Measurements from ENCODE around the gene MADD.
"Not testable (repeated sequence)": the region's sequence is repeated elsewhere in the genome, so short reads cannot be mapped to it uniquely, and the experiment has no call there.

MADD gene

DNA sequence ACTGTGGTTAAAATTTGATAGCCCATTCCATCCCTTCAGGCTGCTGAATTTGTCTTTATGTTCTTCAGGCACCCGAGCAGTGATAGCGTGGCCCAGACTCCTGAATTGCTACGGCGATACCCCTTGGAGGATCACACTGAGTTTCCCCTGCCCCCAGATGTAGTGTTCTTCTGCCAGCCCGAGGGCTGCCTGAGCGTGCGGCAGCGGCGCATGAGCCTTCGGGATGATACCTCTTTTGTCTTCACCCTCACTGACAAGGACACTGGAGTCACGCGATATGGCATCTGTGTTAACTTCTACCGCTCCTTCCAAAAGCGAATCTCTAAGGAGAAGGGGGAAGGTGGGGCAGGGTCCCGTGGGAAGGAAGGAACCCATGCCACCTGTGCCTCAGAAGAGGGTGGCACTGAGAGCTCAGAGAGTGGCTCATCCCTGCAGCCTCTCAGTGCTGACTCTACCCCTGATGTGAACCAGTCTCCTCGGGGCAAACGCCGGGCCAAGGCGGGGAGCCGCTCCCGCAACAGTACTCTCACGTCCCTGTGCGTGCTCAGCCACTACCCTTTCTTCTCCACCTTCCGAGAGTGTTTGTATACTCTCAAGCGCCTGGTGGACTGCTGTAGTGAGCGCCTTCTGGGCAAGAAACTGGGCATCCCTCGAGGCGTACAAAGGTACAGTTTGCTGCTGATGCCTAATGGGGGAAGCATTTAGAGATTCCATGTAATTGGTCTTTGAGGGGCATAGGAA lies 4.7 kb downstream of the MADD start:
- no peak for DNase-seq (ENCODE audit: low read depth in 2 of 2)

DNA sequence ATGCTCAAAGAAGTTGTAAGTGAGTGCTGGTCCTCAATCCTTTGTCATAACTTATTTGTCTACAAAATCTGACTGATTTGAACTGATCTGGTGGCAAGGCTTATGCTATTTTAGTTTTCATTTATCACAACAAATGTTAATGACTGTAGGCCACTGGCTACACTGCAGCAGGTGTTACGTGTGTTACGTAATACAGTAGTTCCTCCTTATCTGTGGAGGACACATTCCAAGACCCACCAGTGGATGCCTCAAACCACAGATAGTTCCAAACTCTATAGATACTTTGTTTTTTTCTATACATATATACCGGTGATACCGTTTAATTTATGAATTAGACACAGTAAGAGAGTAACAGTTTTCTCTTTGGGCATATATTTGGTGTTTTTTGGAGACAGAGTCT lies 7.0 kb downstream of the MADD start:
- DNase-seq (ENCODE audit: low read depth in 2 of 2): no peak

DNA sequence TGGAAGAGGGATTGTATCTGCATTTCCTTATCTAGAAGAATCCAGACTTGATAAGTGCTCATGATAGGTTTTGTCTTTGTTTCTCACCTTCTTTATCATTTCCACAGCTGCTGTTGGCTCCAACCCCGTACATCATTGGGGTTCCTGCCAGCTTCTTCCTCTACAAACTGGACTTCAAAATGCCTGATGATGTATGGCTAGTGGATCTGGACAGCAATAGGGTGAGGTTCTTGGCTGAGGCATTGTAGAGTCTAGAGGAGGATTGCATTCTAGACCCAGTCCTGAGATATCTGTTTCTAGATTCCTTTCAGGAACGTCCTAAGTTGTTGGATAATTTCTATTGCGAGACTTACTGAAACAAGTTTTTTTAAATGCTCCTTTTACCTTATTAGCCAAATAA lies 8.1 kb downstream of the MADD start:
- no peak for DNase-seq (ENCODE audit: low read depth in 2 of 2)

- DNase-seq (ENCODE audit: low read depth in 2 of 2): no peak
Observed at GRCh38 chr11:47278769-47279168, 8.8 kb downstream of the MADD start.

DNA sequence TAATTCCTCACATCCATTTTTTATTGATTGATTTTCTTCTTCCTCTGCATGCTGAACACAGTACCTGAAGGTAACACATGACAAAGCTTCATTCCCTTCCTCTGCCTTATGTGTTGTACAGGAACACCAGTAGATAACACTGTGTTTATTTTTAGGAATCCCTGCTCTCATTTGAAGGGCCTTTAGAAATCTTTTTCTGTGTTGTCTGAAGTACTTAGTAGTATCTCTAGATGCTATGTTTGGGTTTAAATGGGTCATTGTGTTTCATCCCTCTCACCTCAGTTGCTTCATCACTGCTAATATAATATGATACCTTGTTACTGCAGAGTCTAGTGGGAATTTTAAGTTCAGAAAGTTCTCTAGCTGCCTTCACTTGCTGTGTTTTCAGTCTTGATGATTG lies 10.2 kb downstream of the MADD start:
- no peak for DNase-seq (ENCODE audit: low read depth in 2 of 2)

- no peak for DNase-seq (ENCODE audit: low read depth in 2 of 2)
Observed at GRCh38 chr11:47280860-47281259, 10.9 kb downstream of the MADD start.

DNA sequence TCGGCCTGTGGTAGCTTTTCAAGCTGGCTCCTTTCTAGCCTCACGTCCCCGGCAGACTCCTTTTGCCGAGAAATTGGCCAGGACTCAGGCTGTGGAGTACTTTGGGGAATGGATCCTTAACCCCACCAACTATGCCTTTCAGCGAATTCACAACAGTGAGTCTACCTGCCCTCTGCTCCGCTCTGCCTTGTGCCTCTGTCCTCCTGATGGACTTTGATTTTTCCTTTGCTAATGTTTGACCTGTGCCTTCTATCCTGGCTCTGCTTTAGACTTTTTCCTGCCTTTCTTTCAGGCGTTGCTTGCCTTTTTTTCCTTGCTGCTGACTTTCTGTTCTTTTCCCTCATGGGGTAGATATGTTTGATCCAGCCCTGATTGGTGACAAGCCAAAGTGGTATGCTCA lies 12.5 kb downstream of the MADD start:
- no peak for DNase-seq (ENCODE audit: low read depth in 2 of 2)

DNA sequence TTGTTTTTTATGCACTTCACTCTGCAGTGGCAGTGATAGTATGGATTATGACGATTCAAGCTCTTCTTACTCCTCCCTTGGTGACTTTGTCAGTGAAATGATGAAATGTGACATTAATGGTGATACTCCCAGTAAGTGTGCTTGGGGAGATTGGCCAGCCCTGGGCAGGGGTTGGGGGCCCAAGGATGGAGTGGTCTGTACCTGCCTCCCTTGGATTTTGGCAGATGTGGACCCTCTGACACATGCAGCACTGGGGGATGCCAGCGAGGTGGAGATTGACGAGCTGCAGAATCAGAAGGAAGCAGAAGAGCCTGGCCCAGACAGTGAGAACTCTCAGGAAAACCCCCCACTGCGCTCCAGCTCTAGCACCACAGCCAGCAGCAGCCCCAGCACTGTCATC lies 14.2 kb downstream of the MADD start:
- DNase-seq (ENCODE audit: low read depth in 2 of 2): no peak

- no peak for DNase-seq (ENCODE audit: low read depth in 2 of 2)
Observed at GRCh38 chr11:47285969-47286770, 16.2 kb downstream of the MADD start.

GRCh38 chr11:47288066-47288465 lies 18.1 kb downstream of the MADD start:
- no peak for DNase-seq (ENCODE audit: low read depth in 2 of 2)

DNA sequence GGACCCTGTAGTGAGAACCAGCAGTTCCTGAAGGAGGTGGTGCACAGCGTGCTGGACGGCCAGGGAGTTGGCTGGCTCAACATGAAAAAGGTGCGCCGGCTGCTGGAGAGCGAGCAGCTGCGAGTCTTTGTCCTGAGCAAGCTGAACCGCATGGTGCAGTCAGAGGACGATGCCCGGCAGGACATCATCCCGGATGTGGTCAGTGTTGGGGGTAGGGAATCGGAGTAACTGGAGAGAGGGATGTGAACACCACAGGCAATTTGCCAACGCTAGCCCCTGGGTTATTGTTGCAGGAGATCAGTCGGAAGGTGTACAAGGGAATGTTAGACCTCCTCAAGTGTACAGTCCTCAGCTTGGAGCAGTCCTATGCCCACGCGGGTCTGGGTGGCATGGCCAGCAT lies 19.9 kb downstream of the MADD start:
- no peak for DNase-seq (ENCODE audit: low read depth in 2 of 2)

- DNase-seq (ENCODE audit: low read depth in 2 of 2): no peak
Observed at GRCh38 chr11:47295385-47295784, 25.5 kb downstream of the MADD start.

DNA sequence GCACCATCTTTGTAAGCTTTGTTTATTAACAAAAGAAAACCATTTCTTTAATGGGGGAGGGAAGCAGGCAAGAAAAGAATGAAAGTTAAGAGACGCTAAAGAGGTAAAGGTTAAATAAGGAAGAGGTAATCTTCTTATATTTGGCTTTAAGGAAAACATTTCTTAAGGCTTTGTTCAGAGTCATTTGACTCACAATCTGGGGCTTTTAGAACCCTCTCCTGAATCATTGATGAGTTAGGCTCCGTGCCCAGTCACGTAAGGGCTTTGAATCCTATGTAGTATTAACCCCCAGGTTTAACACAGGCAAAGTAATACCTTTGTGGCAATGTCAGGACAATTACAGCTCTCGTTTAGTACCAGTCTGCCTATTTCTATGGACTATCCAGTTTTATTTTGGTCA lies 26.1 kb downstream of the MADD start:
- DNase-seq (ENCODE audit: low read depth in 2 of 2): no peak

DNA sequence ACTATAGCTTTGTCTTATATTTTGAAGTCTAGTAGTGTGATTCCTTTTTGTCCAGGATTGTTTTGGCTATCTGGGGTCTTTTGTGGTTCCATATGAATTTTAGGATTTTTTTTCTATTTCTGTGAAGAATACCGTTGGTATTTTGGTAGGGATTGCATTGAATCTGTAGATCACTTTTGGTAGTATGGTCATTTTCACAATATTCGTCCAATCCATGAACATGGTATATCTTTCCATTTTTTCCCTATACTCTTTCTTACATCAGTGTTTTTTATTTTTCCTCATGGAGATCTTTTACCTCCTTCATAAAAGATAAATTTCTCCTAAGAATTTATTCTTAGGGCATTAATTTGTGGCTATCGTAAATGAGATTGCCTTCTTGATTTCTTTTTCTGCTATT lies 29.1 kb downstream of the MADD start:
- DNase-seq (ENCODE audit: low read depth in 2 of 2): no peak

DNA sequence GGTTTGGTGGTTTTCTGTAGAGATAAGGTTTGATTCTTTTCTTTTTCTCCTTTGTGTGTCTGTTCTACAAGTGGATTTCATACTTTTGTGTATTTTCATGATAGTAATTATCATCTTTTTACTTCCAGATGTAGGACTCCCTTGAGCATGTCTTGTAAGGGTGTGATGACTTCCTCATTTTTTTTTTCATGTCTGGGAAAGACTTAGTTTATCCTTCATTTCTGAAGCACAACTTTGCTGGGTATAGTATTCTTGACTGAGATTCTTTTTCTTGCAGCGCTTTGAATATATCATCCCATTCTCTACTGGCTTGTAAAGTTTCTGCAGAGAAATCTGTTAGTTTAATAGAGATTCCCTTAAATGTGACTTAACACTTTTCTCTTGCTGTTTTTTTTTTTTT lies 32.9 kb downstream of the MADD start:
- no peak for DNase-seq (ENCODE audit: low read depth in 2 of 2)

DNA sequence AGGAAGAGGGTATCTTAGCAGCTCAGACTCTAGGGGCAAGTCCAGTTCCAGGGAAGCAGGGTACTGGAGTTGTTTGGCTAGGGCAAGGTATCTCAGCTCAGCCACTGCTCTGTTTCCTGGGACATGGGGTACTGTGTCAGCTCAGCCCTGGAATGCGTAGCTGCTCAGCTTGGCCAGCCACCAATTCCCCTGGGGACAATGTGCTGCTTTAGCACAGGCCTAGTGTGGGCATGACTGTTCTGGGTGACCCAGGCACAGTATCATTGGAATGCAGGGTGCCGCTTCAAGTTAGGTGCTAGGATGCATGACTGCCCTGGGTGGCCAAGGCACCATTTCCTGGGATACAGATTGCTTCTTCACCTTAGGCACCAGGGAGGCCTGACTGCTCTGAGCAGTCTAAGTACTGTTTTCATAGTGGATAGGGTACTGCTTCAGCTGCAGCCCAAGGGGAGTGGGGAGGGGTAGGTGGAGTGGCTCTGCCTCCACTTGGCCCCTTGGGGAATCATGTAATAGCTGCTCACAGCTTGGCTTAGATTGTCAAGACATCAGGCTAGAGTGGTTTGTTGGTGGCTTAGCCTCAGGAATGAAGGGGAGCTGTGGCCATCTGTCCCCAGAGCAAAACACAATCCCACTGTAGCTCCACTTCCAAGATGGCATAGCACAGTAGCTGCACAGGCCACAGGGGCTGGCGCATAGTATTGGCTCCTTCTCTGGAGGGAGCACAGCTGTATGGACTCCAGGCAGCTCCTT lies 36.0 kb downstream of the MADD start:
- DNase-seq (ENCODE audit: low read depth in 2 of 2): no peak

DNA sequence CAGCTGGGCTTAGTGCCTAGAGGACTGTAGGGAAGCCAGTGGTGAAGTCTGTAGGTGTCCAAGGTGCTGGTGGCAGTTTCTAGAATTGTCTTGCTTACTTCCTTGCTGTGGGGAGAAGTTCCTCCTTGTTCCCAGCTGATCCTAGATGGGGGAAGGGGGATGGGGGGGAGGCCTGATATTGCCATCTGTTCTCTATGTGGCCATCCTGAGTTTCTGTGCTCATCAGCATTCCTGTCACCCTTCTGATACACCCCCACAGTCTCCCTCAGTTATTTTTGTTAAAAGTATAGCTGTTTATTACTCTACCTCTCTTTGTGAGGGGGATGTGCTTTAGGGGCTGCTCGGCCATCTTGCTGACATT lies 36.5 kb downstream of the MADD start:
- DNase-seq (ENCODE audit: low read depth in 2 of 2): no peak

- no peak for DNase-seq (ENCODE audit: low read depth in 2 of 2)
Observed at GRCh38 chr11:47308050-47308823, 38.3 kb downstream of the MADD start.

GRCh38 chr11:47314992-47315391 lies 45.1 kb downstream of the MADD start:
- no peak for DNase-seq (ENCODE audit: low read depth in 2 of 2)

GRCh38 chr11:47316501-47316900 lies 46.6 kb downstream of the MADD start:
- DNase-seq (ENCODE audit: low read depth in 2 of 2): not testable (repeated sequence)

GRCh38 chr11:47317064-47317828 lies 47.3 kb downstream of the MADD start:
- DNase-seq (ENCODE audit: low read depth in 2 of 2): no peak

Data from stimulated activated CD4-positive, alpha-beta T cell treated with anti-CD3 and anti-CD28 coated beads, Interleukin-1b, Interleukin-23, amount 100 ng/mL, for 4 hours (primary cell).